Upper lobe of left lung (tissue), 4 donors: ENCODE data around the gene TTI1.

Experiments
- EP300 ChIP-seq, 4 donors: sonication (generic); formaldehyde crosslinking; IDR thresholded peaks; one replicate each; pipeline ENCODE4 v1.5.1; 2017; ENCODE audit warnings: antibody characterized with exemption in 4 of 4, control low read depth in 2 of 4
- POLR2A ChIP-seq, 4 donors: fragments of 450-650 bp; IDR thresholded peaks; one replicate each; pipeline ENCODE4 v1.5.1; 2016 to 2017; ENCODE audit warnings: antibody characterized with exemption in 4 of 4, mild to moderate bottlenecking in 2 of 4
- POLR2AphosphoS5 ChIP-seq, 2 donors: sonication (generic); formaldehyde crosslinking; IDR thresholded peaks; one replicate each; pipeline ENCODE4 v1.5.1; 2017; ENCODE audit warnings: antibody characterized with exemption in 2 of 2
- TF ChIP-seq, protein P1 (sequence below), 6 experiments: fragments of 450-650 bp in 4 of 6; fragments of 200-600 bp in 2 of 6; sonication (generic) in 2 of 6; IDR thresholded peaks; one replicate each; pipeline ENCODE4 v1.5.1; 2016 to 2019; ENCODE audit warnings: antibody characterized with exemption in 6 of 6

DNA sequence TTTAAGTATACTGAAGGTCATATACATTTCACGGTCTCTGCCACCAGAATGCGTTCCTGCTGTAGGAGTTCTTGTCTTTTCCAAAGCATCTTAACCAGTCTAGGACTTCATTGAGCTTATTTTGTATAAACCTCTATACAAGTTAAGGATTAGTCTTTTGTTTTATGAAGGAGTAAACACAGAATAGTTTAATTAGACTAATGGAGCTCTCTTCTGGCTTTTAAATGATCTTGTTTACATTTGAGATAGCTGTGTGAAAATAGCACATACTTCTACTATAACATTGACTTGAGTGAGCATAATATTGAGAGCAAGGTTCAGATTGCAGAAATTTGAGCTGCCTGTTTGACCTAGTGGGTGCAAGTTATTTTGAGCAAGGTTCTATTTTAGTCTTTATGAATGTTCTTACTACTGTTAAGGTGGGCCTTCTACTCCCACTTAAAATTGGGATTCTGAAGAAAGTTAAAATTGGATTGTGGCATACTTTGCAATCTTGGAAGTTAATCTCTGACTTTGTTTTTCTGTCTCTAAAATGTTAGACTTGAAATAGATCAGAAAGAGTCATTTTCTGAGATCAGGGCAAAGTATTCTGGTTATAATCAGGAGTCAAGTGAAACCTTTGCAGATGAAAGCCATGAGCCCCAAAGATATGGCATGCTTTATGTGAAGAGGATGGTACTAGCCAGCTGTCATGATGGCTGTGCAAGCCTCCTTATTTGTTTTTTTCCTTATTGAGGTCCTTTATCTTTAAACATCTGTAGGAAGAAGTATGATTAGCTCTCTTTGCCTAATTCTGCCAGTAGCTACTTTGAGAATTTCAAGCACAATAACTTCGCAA lies 42.1 kb upstream of the TTI1 start:
- TF ChIP-seq, protein P1, sequence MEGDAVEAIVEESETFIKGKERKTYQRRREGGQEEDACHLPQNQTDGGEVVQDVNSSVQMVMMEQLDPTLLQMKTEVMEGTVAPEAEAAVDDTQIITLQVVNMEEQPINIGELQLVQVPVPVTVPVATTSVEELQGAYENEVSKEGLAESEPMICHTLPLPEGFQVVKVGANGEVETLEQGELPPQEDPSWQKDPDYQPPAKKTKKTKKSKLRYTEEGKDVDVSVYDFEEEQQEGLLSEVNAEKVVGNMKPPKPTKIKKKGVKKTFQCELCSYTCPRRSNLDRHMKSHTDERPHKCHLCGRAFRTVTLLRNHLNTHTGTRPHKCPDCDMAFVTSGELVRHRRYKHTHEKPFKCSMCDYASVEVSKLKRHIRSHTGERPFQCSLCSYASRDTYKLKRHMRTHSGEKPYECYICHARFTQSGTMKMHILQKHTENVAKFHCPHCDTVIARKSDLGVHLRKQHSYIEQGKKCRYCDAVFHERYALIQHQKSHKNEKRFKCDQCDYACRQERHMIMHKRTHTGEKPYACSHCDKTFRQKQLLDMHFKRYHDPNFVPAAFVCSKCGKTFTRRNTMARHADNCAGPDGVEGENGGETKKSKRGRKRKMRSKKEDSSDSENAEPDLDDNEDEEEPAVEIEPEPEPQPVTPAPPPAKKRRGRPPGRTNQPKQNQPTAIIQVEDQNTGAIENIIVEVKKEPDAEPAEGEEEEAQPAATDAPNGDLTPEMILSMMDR (IDR thresholded peaks at IDR 0.05), result no peak
- TF ChIP-seq EP300 (IDR thresholded peaks at IDR 0.05), result no peak
- no peak for TF ChIP-seq POLR2A (IDR thresholded peaks at IDR 0.05)
- TF ChIP-seq POLR2AphosphoS5 (IDR thresholded peaks at IDR 0.05), result no peak
